Left cardiac atrium (tissue), 4 donors: Measurements from ENCODE around the gene HSD17B3. TPM values are rescaled to one million over a fixed set of nuclear protein-coding genes. Genes with fewer than 3 reads are reported as not detected.
A peak's percentile ranks its signal among the peaks of the same experiment; 100 is the strongest.
"Not testable (repeated sequence)": the region's sequence is repeated elsewhere in the genome, so short reads cannot be mapped to it uniquely, and the experiment has no call there.

Experiments
- ATAC-seq, 2 donors: fragments of 200-7000 bp; cut with Tn5 transposase; one replicate each; pipeline ENCODE4 v1.9.1; 2020; ENCODE audit warnings: mild to moderate bottlenecking in 2 of 2, moderate library complexity in 2 of 2
- DNase-seq: peaks from one replicate; pipeline ENCODE4 v3.0.0-alpha.2; 2020
- intact Hi-C, 2 donors: fragments of 100-400 bp; cut with DNase I; formaldehyde crosslinking; loops; one replicate each; pipeline versions ENCODE4 v1.14.1 to v1.15.1; 2022 to 2023
- total RNA-seq, 2 donors: library from RNA; stranded (reverse); fragmentation: NEBNext Ultra II Directional; extraction: Animal tissue kit (Norgen Biotek cat#: 25700); gene quantifications; one replicate each; pipeline ENCODE4 v1.2.1, GENCODE V29; 2021
- donor health status: DM: no; HTN: yes; CAD: no.
- donor health status: DM: no; HTN: yes; CAD: no; lungs with severe emphysema.
- donor health status: DM: yes; HTN: yes; CAD: no.
- donor health status: Dilated cardiomyopathy.

HSD17B3 gene
- total RNA-seq, 2 donors from 2014 or later = 0.76 to 1.4 TPM

GRCh38 chr9:96317335-96317980 is 15.5 kb upstream of the HSD17B3 start:
- intact Hi-C loops = loop anchor here in 1 of 2 donors (2.0 kb wide), 1 partner anchor 85 kb away; no protein-coding TSS in a partner anchor
- DNase-seq (peak; percentile 27), ATAC-seq (peak; percentile 59 to 70)

GRCh38 chr9:96309850-96310249 is 7.9 kb upstream of the HSD17B3 start:
- intact Hi-C loops = no loop called here
- DNase-seq (no peak), ATAC-seq (no peak)

- DNase-seq, intact Hi-C loops, ATAC-seq: not testable (repeated sequence)
These were observed 5.0 kb upstream of the HSD17B3 start for GRCh38 chr9:96306958-96307357.

DNA sequence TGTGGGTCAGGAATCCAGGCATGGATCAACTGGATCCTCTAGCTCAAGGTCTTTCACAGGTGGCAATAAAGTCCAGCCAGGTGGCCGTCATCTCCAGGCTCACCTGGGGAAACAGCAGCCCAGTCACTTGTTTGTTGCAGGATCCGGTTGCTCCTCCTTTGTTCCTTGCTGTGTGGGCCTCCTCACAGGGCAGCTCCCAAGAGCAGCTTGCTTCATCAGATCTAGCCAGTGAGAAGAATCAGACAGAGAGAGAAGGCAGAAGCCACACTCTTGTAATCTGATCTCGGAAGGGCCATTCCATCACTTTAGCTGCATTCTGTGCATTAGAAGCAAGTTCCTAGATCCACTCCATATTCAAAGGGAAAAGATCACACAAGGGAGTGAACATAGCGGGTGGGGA is 3.2 kb upstream of the HSD17B3 start:
- DNase-seq (no peak), ATAC-seq (no peak)
- intact Hi-C loops = no loop called here

GRCh38 chr9:96304230-96304629 is 2.3 kb upstream of the HSD17B3 start:
- intact Hi-C loops = no loop called here
- DNase-seq (no peak), ATAC-seq (no peak)

DNA sequence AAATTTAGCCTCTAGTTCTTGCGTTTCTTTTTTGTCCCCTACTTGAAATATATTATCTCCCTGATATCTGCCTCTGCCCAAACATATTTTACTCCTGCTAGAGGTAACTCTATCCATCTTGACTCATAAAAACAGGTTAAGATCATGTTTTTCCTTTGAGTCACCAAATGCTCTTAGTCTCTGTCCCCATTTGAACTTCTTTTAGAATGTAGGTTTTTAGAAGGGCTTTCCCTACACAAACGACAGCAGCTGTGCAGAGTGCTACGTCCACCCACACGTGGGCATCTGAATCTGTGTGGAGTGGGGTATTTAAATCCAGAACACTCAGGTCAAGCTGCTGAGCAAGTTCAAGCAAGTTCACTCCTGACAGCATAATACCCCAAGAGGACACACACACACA is 2.2 kb downstream of the HSD17B3 start:
- intact Hi-C loops = no loop called here
- ATAC-seq = no peak
- DNase-seq = no peak

- intact Hi-C loops = no loop called here
- ATAC-seq (no peak), DNase-seq (no peak)
These were observed 7.8 kb downstream of the HSD17B3 start for GRCh38 chr9:96294159-96294545.

- DNase-seq = no peak
- intact Hi-C loops = no loop called here
- no peak for ATAC-seq
These were observed 8.3 kb downstream of the HSD17B3 start for GRCh38 chr9:96293498-96294158.

GRCh38 chr9:96289392-96289791 is 12.6 kb downstream of the HSD17B3 start:
- ATAC-seq = no peak
- intact Hi-C loops = no loop called here
- DNase-seq = no peak

DNA sequence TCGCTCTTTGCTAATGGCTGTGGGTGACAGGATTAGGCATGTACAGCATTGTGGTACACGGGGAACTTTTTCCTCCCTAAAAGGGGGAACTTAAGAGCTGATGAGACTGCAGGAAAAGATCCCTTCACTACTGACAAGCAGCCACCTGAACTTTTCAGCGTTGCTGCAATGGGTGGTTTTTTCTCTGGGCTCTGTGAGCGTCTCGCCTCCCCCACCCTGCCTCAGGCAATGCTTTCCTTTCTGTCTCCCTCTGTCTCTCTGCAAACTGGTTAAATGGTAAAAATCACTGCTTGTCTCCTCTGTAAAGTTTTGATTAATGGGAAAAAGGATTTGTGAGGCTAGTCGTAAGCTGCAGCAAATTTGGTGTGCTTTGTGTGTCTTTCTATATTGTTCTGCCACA is 20.3 kb downstream of the HSD17B3 start:
- DNase-seq = no peak
- intact Hi-C loops = no loop called here
- no peak for ATAC-seq

- ATAC-seq (no peak), DNase-seq (no peak)
- intact Hi-C loops = no loop called here
These were observed 22.0 kb downstream of the HSD17B3 start for GRCh38 chr9:96279932-96280331.

DNA sequence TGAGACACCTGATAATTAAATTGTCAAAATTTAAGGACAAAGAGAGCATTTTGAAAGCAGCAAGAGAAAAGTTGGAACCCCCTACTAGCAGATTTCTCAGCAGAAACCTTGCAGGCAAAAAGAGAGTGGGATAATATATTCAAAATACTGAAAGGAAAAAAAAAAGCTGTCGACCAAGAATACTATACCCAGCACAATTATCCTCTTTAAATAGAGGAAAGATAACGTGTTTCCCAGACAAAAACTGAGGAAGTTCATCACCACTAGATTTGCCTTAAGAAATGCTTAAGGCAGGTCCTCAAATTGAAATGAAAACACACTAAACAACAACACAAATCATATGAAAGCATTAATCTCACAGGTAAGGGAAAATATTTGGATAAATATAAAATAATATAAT is 27.0 kb downstream of the HSD17B3 start:
- DNase-seq = no peak
- intact Hi-C loops = no loop called here

DNA sequence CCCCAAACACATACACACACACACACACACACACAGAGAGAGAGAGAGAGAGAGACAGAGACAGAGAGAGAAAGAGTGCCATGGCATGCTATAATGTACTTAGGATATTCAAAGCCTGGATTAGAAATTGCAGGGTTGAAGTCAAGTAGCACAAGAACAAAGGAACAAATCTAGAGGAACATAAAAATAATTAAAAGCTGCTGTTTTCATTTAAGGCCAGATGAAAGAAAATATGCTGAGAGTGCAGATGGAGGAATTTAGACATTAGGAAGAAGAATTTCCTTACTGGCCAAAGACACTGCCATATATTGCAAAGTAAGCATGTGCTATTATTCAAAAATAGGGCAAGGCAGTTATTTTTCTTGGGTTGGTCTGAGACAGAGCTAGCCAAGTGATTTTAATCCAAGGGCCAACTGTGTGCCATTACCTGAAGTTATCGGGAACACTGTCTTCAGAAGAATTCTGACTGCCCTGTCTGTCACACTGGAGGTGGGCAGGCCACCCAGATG is 31.7 kb downstream of the HSD17B3 start:
- ATAC-seq (no peak), DNase-seq (no peak)
- intact Hi-C loops = no loop called here

More for the DNA sequence above, 27.0 kb downstream of the HSD17B3 start:
- no peak for ATAC-seq

GRCh38 chr9:96258967-96259366 is 43.0 kb downstream of the HSD17B3 start:
- DNase-seq (no peak), ATAC-seq (no peak)
- intact Hi-C loops = no loop called here

DNA sequence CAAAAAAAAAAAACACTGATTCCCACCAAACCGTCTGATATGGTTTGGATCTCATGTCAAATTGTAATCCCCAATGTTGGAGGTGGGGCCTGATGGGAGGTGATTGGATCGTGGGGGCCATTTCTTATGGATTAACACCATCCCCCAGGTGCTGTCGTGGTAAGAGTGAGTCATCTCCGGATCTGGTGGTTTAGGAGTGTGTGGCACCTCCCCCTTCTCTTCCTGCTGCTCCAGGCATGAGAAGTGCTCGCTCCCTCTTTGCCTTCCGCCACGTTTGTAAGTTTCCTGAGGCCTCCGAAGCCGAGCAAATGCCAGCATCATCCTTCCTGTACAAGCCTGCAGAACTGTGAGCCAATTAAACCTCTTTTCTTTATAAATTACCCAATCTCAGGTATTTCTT is 45.2 kb downstream of the HSD17B3 start:
- DNase-seq = no peak
- intact Hi-C loops = no loop called here
- ATAC-seq = no peak

- ATAC-seq (no peak), DNase-seq (no peak)
- intact Hi-C loops = no loop called here
These were observed 46.3 kb downstream of the HSD17B3 start for GRCh38 chr9:96255698-96256097.

- DNase-seq (no peak), ATAC-seq (no peak)
- intact Hi-C loops = no loop called here
These were observed 48.8 kb downstream of the HSD17B3 start for GRCh38 chr9:96253059-96253696.

- no peak for DNase-seq
- intact Hi-C loops = no loop called here
- ATAC-seq = no peak
These were observed 50.5 kb downstream of the HSD17B3 start for GRCh38 chr9:96251451-96251850.

- intact Hi-C loops = no loop called here
- DNase-seq (no peak), ATAC-seq (no peak)
These were observed 52.2 kb downstream of the HSD17B3 start for GRCh38 chr9:96249746-96250145.

GRCh38 chr9:96246267-96246671 is 55.7 kb downstream of the HSD17B3 start:
- ATAC-seq (no peak), DNase-seq (no peak)
- intact Hi-C loops = no loop called here
